HCT116 (cell line): Measurements from ENCODE around the gene PPP1R14C. TPM values are rescaled to one million over a fixed set of nuclear protein-coding genes. Genes with fewer than 3 reads are reported as not detected.

ENCODE experiments used
- ATAC-seq: fragments of 200-7000 bp; cut with Tn5 transposase; 2 replicates; pipeline ENCODE4 v1.9.1; 2020; ENCODE audit warnings: mild to moderate bottlenecking, moderate library complexity
- BruUV-seq: library from RNA; stranded (reverse); fragments of 400-500 nt; replicated peaks from 2 replicates; lab custom pipeline; 2021; lab: Mats Ljungman, UMichigan
- CTCF ChIA-PET: fragments of 300-600 bp; sonication (Branson Sonifier 250); formaldehyde crosslinking; loops from one replicate; lab custom pipeline; 2021; ENCODE audit warnings: antibody characterized with exemption; lab: Charles Lee
- POLR2A ChIA-PET: fragments of 300-600, 350-600 bp; sonication (Branson Sonifier 250); formaldehyde crosslinking; loops from one replicate; lab custom pipeline; 2021; ENCODE audit warnings: antibody characterized with exemption; lab: Charles Lee
- RAD21 ChIA-PET, 2 experiments: fragments of 300-600 bp; sonication (Branson Sonifier 250); formaldehyde crosslinking; loops; one replicate each; lab custom pipeline; 2023; ENCODE audit warnings: low total read pairs in 2 of 2; ENCODE audit not compliant: uncharacterized antibody in 2 of 2, unreplicated experiment in 2 of 2, low non-redundant PET in 1 of 2; lab: Charles Lee
- DNase-seq: peaks from one replicate; pipeline ENCODE4 v3.0.0-alpha.2; 2010; ENCODE audit warnings: low read depth, low spot score
- H2AFZ ChIP-seq: fragments of 200-600 bp; shearing (Covaris generic), sonication (generic); 2 replicates; pipeline ENCODE4 v1.6.1; 2017; ENCODE audit warnings: low read depth, mixed run types, mixed read lengths, antibody characterized with exemption, low read length; ENCODE audit not compliant: poor library complexity, severe bottlenecking
- H3K27ac ChIP-seq: 2 replicates; pipeline ENCODE4 v1.5.1; 2012; ENCODE audit warnings: low read depth, low read length
- H3K27me3 ChIP-seq: fragments of 200-600 bp; sonication (generic); 2 replicates; pipeline ENCODE4 v1.6.1; 2016; ENCODE audit warnings: mixed run types, low read length, mixed read lengths; ENCODE audit not compliant: insufficient read depth
- H3K36me3 ChIP-seq, 2 experiments: fragments of 200-500 bp in 1 of 2; fragments of 200-600 bp in 1 of 2; sonication (Bioruptor generic) in 1 of 2; sonication (generic) in 1 of 2; 2 replicates each; pipeline versions ENCODE4 v1.5.1 to v1.6.1; 2014 to 2016; ENCODE audit warnings: low read length in 2 of 2, inconsistent platforms in 1 of 2, mixed read lengths in 1 of 2, mixed run types in 1 of 2; ENCODE audit not compliant: insufficient read depth in 2 of 2, control insufficient read depth in 1 of 2
- H3K4me1 ChIP-seq, 2 experiments: fragments of 200-600 bp in 1 of 2; sonication (generic) in 1 of 2; 2 replicates each; pipeline versions ENCODE4 v1.5.1 to v1.6.1; 2012 to 2017; ENCODE audit warnings: low read length in 2 of 2, inconsistent platforms in 1 of 2, mild to moderate bottlenecking in 1 of 2, mixed read lengths in 1 of 2, mixed run types in 1 of 2, moderate library complexity in 1 of 2; ENCODE audit not compliant: insufficient read depth in 2 of 2, control insufficient read depth in 1 of 2
- H3K4me2 ChIP-seq: fragments of 200-600 bp; sonication (generic); 2 replicates; pipeline ENCODE4 v1.6.1; 2017; ENCODE audit warnings: mixed run types, low read length, mixed read lengths
- H3K4me3 ChIP-seq, 2 experiments: fragments of 200-600 bp in 1 of 2; sonication (generic) in 1 of 2; replicated peaks in 1 of 2; 2 replicates each; pipeline ENCODE4 v1.5.1; 2011 to 2016; ENCODE audit warnings: low read length in 2 of 2, control low read depth in 1 of 2, low read depth in 1 of 2, mild to moderate bottlenecking in 1 of 2, mixed read lengths in 1 of 2, mixed run types in 1 of 2
- H3K79me2 ChIP-seq: fragments of 200-600 bp; sonication (generic); 2 replicates; pipeline ENCODE4 v1.6.1; 2017; ENCODE audit warnings: mild to moderate bottlenecking, mixed run types, low read length, moderate library complexity, mixed read lengths; ENCODE audit not compliant: insufficient read depth
- H3K9ac ChIP-seq: fragments of 200-600 bp; sonication (generic); 2 replicates; pipeline ENCODE4 v1.6.1; 2016; ENCODE audit warnings: low read length, mixed read lengths
- H3K9me2 ChIP-seq: fragments of 200-600 bp; sonication (generic), shearing (Covaris generic); 2 replicates; pipeline ENCODE4 v1.6.1; 2017; ENCODE audit warnings: mixed run types, mild to moderate bottlenecking, moderate library complexity; ENCODE audit not compliant: insufficient read depth
- H3K9me3 ChIP-seq, 2 experiments: fragments of 200-500 bp in 1 of 2; fragments of 200-600 bp in 1 of 2; sonication (Bioruptor generic) in 1 of 2; sonication (generic) in 1 of 2; 2 replicates each; pipeline ENCODE4 v1.6.1; 2014 to 2017; ENCODE audit warnings: low read length in 2 of 2, mixed read lengths in 2 of 2, inconsistent platforms in 1 of 2, low read depth in 1 of 2, mild to moderate bottlenecking in 1 of 2, mixed run types in 1 of 2, moderate library complexity in 1 of 2; ENCODE audit not compliant: control insufficient read depth in 1 of 2, insufficient read depth in 1 of 2
- H4K20me1 ChIP-seq: fragments of 200-600 bp; sonication (generic), shearing (Covaris generic); 2 replicates; pipeline ENCODE4 v1.6.1; 2017; ENCODE audit warnings: mixed run types, mild to moderate bottlenecking, moderate library complexity; ENCODE audit not compliant: insufficient read depth
- EGR1 ChIP-seq: IDR thresholded peaks from 2 replicates; pipeline ENCODE4 v1.6.1; 2012; ENCODE audit warnings: low read depth
- ELF1 ChIP-seq: IDR thresholded peaks from 2 replicates; pipeline ENCODE4 v1.6.1; 2012; ENCODE audit warnings: low read depth, borderline replicate concordance
- EZH2 ChIP-seq: fragments of 200-600 bp; sonication (generic); IDR thresholded peaks from 2 replicates; pipeline ENCODE4 v1.6.1; 2017; ENCODE audit warnings: antibody characterized with exemption, mixed run types
- JUND ChIP-seq: IDR thresholded peaks from 2 replicates; pipeline ENCODE4 v1.6.1; 2012
- POLR2A ChIP-seq: IDR thresholded peaks from 2 replicates; pipeline ENCODE4 v1.7.0; 2011; ENCODE audit warnings: borderline replicate concordance; ENCODE audit not compliant: insufficient read depth, insufficient read length; ENCODE audit errors: extremely low read depth
- TCF7L2 ChIP-seq: IDR thresholded peaks from 2 replicates; pipeline ENCODE4 v1.7.0; 2011; ENCODE audit warnings: borderline replicate concordance, inconsistent platforms; ENCODE audit not compliant: insufficient read depth, insufficient read length; ENCODE audit errors: extremely low read depth
- YY1 ChIP-seq: IDR thresholded peaks from 2 replicates; pipeline ENCODE4 v1.6.1; 2011; ENCODE audit warnings: low read length, low read depth, moderate library complexity, mild to moderate bottlenecking; ENCODE audit not compliant: insufficient replicate concordance; ENCODE audit errors: extremely low read depth
- ZBTB33 ChIP-seq: IDR thresholded peaks from 2 replicates; pipeline ENCODE4 v1.6.1; 2011; ENCODE audit warnings: mild to moderate bottlenecking, low read length, moderate library complexity; ENCODE audit not compliant: insufficient replicate concordance; ENCODE audit errors: extremely low read depth
- intact Hi-C: fragments of 100-400 bp; cut with micrococcal nuclease; formaldehyde crosslinking; loops from 2 replicates; pipeline ENCODE4 v1.10.0; 2022
- total RNA-seq: library from RNA; stranded (reverse); gene quantifications from one replicate; pipeline ENCODE4 v1.2.1, GENCODE V29; 2021; ENCODE audit not compliant: unreplicated experiment

Gene PPP1R14C
- total RNA-seq, 1 experiment from 2014 or later: 7.8 TPM

GRCh38 chr6:150250826-150251225 lies 108.0 kb downstream of the PPP1R14C start:
- Histone ChIP-seq H3K9me2 (no peaks in the 10 kb centered on the region), H3K9me3 (peaks cover 3 to 9% of the 10 kb centered on the region in 2 experiments; a peak in 2 of 4 replicates), H3K27ac (no peak overlapping the region), H2AFZ (no peak overlapping the region), H3K4me1 (peaks cover 22 to 40% of the 10 kb centered on the region in 2 experiments), H4K20me1 (no peaks in the 10 kb centered on the region), H3K9ac (no peak overlapping the region), H3K4me3 (no peak overlapping the region), H3K4me2 (peak overlapping the region; percentile 39), H3K27me3 (no peaks in the 10 kb centered on the region), H3K79me2 (no peaks in the 10 kb centered on the region), H3K36me3 (no peaks in the 10 kb centered on the region)
- DNase-seq: no peak
- ChIA-PET POLR2A (no interaction called here), RAD21 (no interaction called here), CTCF (no interaction called here)
- no TSS peak for BruUV-seq
- TF ChIP-seq ELF1: no peak
- no peak for TF ChIP-seq POLR2A
- no peak for TF ChIP-seq EZH2
- no peak for TF ChIP-seq ZBTB33
- TF ChIP-seq YY1: no peak
- TF ChIP-seq JUND: no peak
- TF ChIP-seq TCF7L2: peak; percentile 38
- TF ChIP-seq EGR1: no peak
- peak; percentile 63 for ATAC-seq
- intact Hi-C loops: no loop called here
